HCT116 (cell line): ENCODE results near the gene LGMN. TPM values are rescaled to one million over a fixed set of nuclear protein-coding genes. Genes with fewer than 3 reads are reported as not detected.

Experiments used
- ATAC-seq: fragments of 200-7000 bp; cut with Tn5 transposase; 2 replicates; pipeline ENCODE4 v1.9.1; 2020; ENCODE audit warnings: mild to moderate bottlenecking, moderate library complexity
- BruUV-seq: library from RNA; stranded (reverse); fragments of 400-500 nt; replicated peaks from 2 replicates; lab custom pipeline; 2021; lab: Mats Ljungman, UMichigan
- CTCF ChIA-PET: fragments of 300-600 bp; sonication (Branson Sonifier 250); formaldehyde crosslinking; loops from one replicate; lab custom pipeline; 2021; ENCODE audit warnings: antibody characterized with exemption; lab: Charles Lee
- POLR2A ChIA-PET: fragments of 300-600, 350-600 bp; sonication (Branson Sonifier 250); formaldehyde crosslinking; loops from one replicate; lab custom pipeline; 2021; ENCODE audit warnings: antibody characterized with exemption; lab: Charles Lee
- RAD21 ChIA-PET, 2 experiments: fragments of 300-600 bp; sonication (Branson Sonifier 250); formaldehyde crosslinking; loops; one replicate each; lab custom pipeline; 2023; ENCODE audit warnings: low total read pairs in 2 of 2; ENCODE audit not compliant: uncharacterized antibody in 2 of 2, unreplicated experiment in 2 of 2, low non-redundant PET in 1 of 2; lab: Charles Lee
- DNase-seq: peaks from one replicate; pipeline ENCODE4 v3.0.0-alpha.2; 2010; ENCODE audit warnings: low read depth, low spot score
- H2AFZ ChIP-seq: fragments of 200-600 bp; shearing (Covaris generic), sonication (generic); 2 replicates; pipeline ENCODE4 v1.6.1; 2017; ENCODE audit warnings: low read depth, mixed run types, mixed read lengths, antibody characterized with exemption, low read length; ENCODE audit not compliant: poor library complexity, severe bottlenecking
- H3K27ac ChIP-seq: 2 replicates; pipeline ENCODE4 v1.5.1; 2012; ENCODE audit warnings: low read depth, low read length
- H3K27me3 ChIP-seq: fragments of 200-600 bp; sonication (generic); 2 replicates; pipeline ENCODE4 v1.6.1; 2016; ENCODE audit warnings: mixed run types, low read length, mixed read lengths; ENCODE audit not compliant: insufficient read depth
- H3K36me3 ChIP-seq, 2 experiments: fragments of 200-500 bp in 1 of 2; fragments of 200-600 bp in 1 of 2; sonication (Bioruptor generic) in 1 of 2; sonication (generic) in 1 of 2; 2 replicates each; pipeline versions ENCODE4 v1.5.1 to v1.6.1; 2014 to 2016; ENCODE audit warnings: low read length in 2 of 2, inconsistent platforms in 1 of 2, mixed read lengths in 1 of 2, mixed run types in 1 of 2; ENCODE audit not compliant: insufficient read depth in 2 of 2, control insufficient read depth in 1 of 2
- H3K4me1 ChIP-seq, 2 experiments: fragments of 200-600 bp in 1 of 2; sonication (generic) in 1 of 2; 2 replicates each; pipeline versions ENCODE4 v1.5.1 to v1.6.1; 2012 to 2017; ENCODE audit warnings: low read length in 2 of 2, inconsistent platforms in 1 of 2, mild to moderate bottlenecking in 1 of 2, mixed read lengths in 1 of 2, mixed run types in 1 of 2, moderate library complexity in 1 of 2; ENCODE audit not compliant: insufficient read depth in 2 of 2, control insufficient read depth in 1 of 2
- H3K4me2 ChIP-seq: fragments of 200-600 bp; sonication (generic); 2 replicates; pipeline ENCODE4 v1.6.1; 2017; ENCODE audit warnings: mixed run types, low read length, mixed read lengths
- H3K4me3 ChIP-seq, 2 experiments: fragments of 200-600 bp in 1 of 2; sonication (generic) in 1 of 2; replicated peaks in 1 of 2; 2 replicates each; pipeline ENCODE4 v1.5.1; 2011 to 2016; ENCODE audit warnings: low read length in 2 of 2, control low read depth in 1 of 2, low read depth in 1 of 2, mild to moderate bottlenecking in 1 of 2, mixed read lengths in 1 of 2, mixed run types in 1 of 2
- H3K79me2 ChIP-seq: fragments of 200-600 bp; sonication (generic); 2 replicates; pipeline ENCODE4 v1.6.1; 2017; ENCODE audit warnings: mild to moderate bottlenecking, mixed run types, low read length, moderate library complexity, mixed read lengths; ENCODE audit not compliant: insufficient read depth
- H3K9ac ChIP-seq: fragments of 200-600 bp; sonication (generic); 2 replicates; pipeline ENCODE4 v1.6.1; 2016; ENCODE audit warnings: low read length, mixed read lengths
- H3K9me2 ChIP-seq: fragments of 200-600 bp; sonication (generic), shearing (Covaris generic); 2 replicates; pipeline ENCODE4 v1.6.1; 2017; ENCODE audit warnings: mixed run types, mild to moderate bottlenecking, moderate library complexity; ENCODE audit not compliant: insufficient read depth
- H3K9me3 ChIP-seq, 2 experiments: fragments of 200-500 bp in 1 of 2; fragments of 200-600 bp in 1 of 2; sonication (Bioruptor generic) in 1 of 2; sonication (generic) in 1 of 2; 2 replicates each; pipeline ENCODE4 v1.6.1; 2014 to 2017; ENCODE audit warnings: low read length in 2 of 2, mixed read lengths in 2 of 2, inconsistent platforms in 1 of 2, low read depth in 1 of 2, mild to moderate bottlenecking in 1 of 2, mixed run types in 1 of 2, moderate library complexity in 1 of 2; ENCODE audit not compliant: control insufficient read depth in 1 of 2, insufficient read depth in 1 of 2
- H4K20me1 ChIP-seq: fragments of 200-600 bp; sonication (generic), shearing (Covaris generic); 2 replicates; pipeline ENCODE4 v1.6.1; 2017; ENCODE audit warnings: mixed run types, mild to moderate bottlenecking, moderate library complexity; ENCODE audit not compliant: insufficient read depth
- CTCF ChIP-seq, 3 experiments: fragments of 200-600 bp in 1 of 3; sonication (generic) in 1 of 3; IDR thresholded peaks in 2 of 3; conservative IDR thresholded peaks in 1 of 3; 2 replicates each; pipeline ENCODE4 v1.5.1; 2012 to 2017; ENCODE audit warnings: low read depth in 2 of 3, low read length in 2 of 3, antibody characterized with exemption in 1 of 3, borderline replicate concordance in 1 of 3, control low read depth in 1 of 3, mild to moderate bottlenecking in 1 of 3, mixed read lengths in 1 of 3, mixed run types in 1 of 3, moderate library complexity in 1 of 3; ENCODE audit not compliant: insufficient read depth in 1 of 3
- ELF1 ChIP-seq: IDR thresholded peaks from 2 replicates; pipeline ENCODE4 v1.6.1; 2012; ENCODE audit warnings: low read depth, borderline replicate concordance
- EZH2phosphoT487 ChIP-seq: fragments of 200-600 bp; IDR thresholded peaks from 2 replicates; pipeline ENCODE4 v1.6.1; 2018; ENCODE audit warnings: antibody characterized with exemption, borderline replicate concordance
- FOSL1 ChIP-seq: IDR thresholded peaks from 2 replicates; pipeline ENCODE4 v1.6.1; 2012; ENCODE audit warnings: low read depth
- RAD21 ChIP-seq: IDR thresholded peaks from 2 replicates; pipeline ENCODE4 v1.6.1; 2012; ENCODE audit warnings: low read depth, mild to moderate bottlenecking
- SIN3A ChIP-seq: IDR thresholded peaks from 2 replicates; pipeline ENCODE4 v1.6.1; 2012; ENCODE audit warnings: low read depth
- SP1 ChIP-seq: IDR thresholded peaks from 2 replicates; pipeline ENCODE4 v1.6.1; 2012; ENCODE audit warnings: low read depth
- ZBTB33 ChIP-seq: IDR thresholded peaks from 2 replicates; pipeline ENCODE4 v1.6.1; 2011; ENCODE audit warnings: mild to moderate bottlenecking, low read length, moderate library complexity; ENCODE audit not compliant: insufficient replicate concordance; ENCODE audit errors: extremely low read depth
- ZNF274 ChIP-seq: fragments of 200-500 bp; sonication (Bioruptor generic); IDR thresholded peaks from 2 replicates; pipeline ENCODE4 v1.6.1; 2014; ENCODE audit warnings: mild to moderate bottlenecking, low read depth, low read length, inconsistent platforms
- intact Hi-C: fragments of 100-400 bp; cut with micrococcal nuclease; formaldehyde crosslinking; loops from 2 replicates; pipeline ENCODE4 v1.10.0; 2022
- total RNA-seq: library from RNA; stranded (reverse); gene quantifications from one replicate; pipeline ENCODE4 v1.2.1, GENCODE V29; 2021; ENCODE audit not compliant: unreplicated experiment

Gene LGMN
- total RNA-seq, 1 experiment from 2014 or later = 44.9 TPM

GRCh38 chr14:92717571-92718042, 30.8 kb downstream of the LGMN start:
- H3K79me2 ChIP-seq = no peaks in the 10 kb centered on the region
- ATAC-seq = no peak
- no peak for TF ChIP-seq ZBTB33
- TF ChIP-seq CTCF (IDR thresholded peaks at IDR 0.05 in 2 of 3, conservative IDR thresholded peaks at IDR 0.05 in 1 of 3; ENCODE audit: borderline replicate concordance in 1 of 3, insufficient read depth in 1 of 3, low read depth in 2 of 3, low read length in 2 of 3) = no peak
- no peak for TF ChIP-seq SIN3A
- TF ChIP-seq SP1 = no peak
- no peak for TF ChIP-seq ELF1
- TF ChIP-seq EZH2phosphoT487 = no peak
- no peak for TF ChIP-seq FOSL1
- TF ChIP-seq ZNF274 = no peak
- no peak for TF ChIP-seq RAD21
- H3K9me2 ChIP-seq = no peaks in the 10 kb centered on the region
- no TSS peak for BruUV-seq
- H3K4me1 ChIP-seq = peaks cover 0 to 7% of the 10 kb centered on the region in 2 experiments; a peak in 2 of 4 replicates
- 0 out of 4 replicates have a peak, but pooled peaks cover 0 to 3% of the 10 kb centered on the region in 2 experiments for H3K36me3 ChIP-seq
- ChIA-PET RAD21 (interaction anchor here in 1 of 2 experiments (1.1 kb wide), 1 partner anchor 66 kb away, joined by 3 read pairs; no protein-coding TSS in a partner anchor), CTCF (interaction anchor here (0.7 to 1.7 kb wide), 2 partner anchors 9 to 67 kb away, joined by 4 to 9 read pairs; no protein-coding TSS in a partner anchor), POLR2A (no interaction called here)
- no peak overlapping the region for H3K9ac ChIP-seq
- intact Hi-C loops = no loop called here
- H3K27ac ChIP-seq = no peak overlapping the region
- no peak for DNase-seq
- H3K4me2 ChIP-seq = no peak overlapping the region
- H4K20me1 ChIP-seq = no peaks in the 10 kb centered on the region
- no peak overlapping the region for H2AFZ ChIP-seq
- no peaks in the 10 kb centered on the region for H3K9me3 ChIP-seq
- no peak overlapping the region for H3K4me3 ChIP-seq
- no peaks in the 10 kb centered on the region for H3K27me3 ChIP-seq
